Embryonic facial prominence (tissue), 1 donor: ENCODE measurements around the gene ABCG1.

ENCODE experiments used
- DNase-seq: peaks from one replicate; pipeline ENCODE4 v3.0.0-alpha.2; 2016; ENCODE audit errors: extremely low spot score

ABCG1 gene

GRCh38 chr21:42304556-42305454 lies 85.9 kb downstream of the ABCG1 start:
- DNase-seq, result no peak

GRCh38 chr21:42305707-42306147 lies 86.8 kb downstream of the ABCG1 start:
- DNase-seq, result no peak

GRCh38 chr21:42306366-42307035 lies 87.6 kb downstream of the ABCG1 start:
- no peak for DNase-seq

- DNase-seq, result no peak
Measured at GRCh38 chr21:42307106-42307505, 88.2 kb downstream of the ABCG1 start.

- DNase-seq, result no peak
Measured at GRCh38 chr21:42308161-42308913, 89.4 kb downstream of the ABCG1 start.

- no peak for DNase-seq
Measured at GRCh38 chr21:42308914-42309752, 90.2 kb downstream of the ABCG1 start.

GRCh38 chr21:42309753-42310213 lies 90.8 kb downstream of the ABCG1 start:
- DNase-seq, result peak; percentile 42

GRCh38 chr21:42310411-42311001 lies 91.6 kb downstream of the ABCG1 start:
- no peak for DNase-seq

GRCh38 chr21:42311160-42311559 lies 92.2 kb downstream of the ABCG1 start:
- no peak for DNase-seq

GRCh38 chr21:42311816-42312625 lies 93.1 kb downstream of the ABCG1 start:
- DNase-seq, result no peak

GRCh38 chr21:42312626-42313104 lies 93.7 kb downstream of the ABCG1 start:
- no peak for DNase-seq

- no peak for DNase-seq
Measured at GRCh38 chr21:42313501-42313969, 94.6 kb downstream of the ABCG1 start.

GRCh38 chr21:42314616-42315295 lies 95.8 kb downstream of the ABCG1 start:
- DNase-seq, result no peak

GRCh38 chr21:42315296-42315891 lies 96.5 kb downstream of the ABCG1 start, which contains the start of gene TFF3:
Gene TFF3 (minus strand): TSS chr21:42315409. CDS start chr21:42315374, 35 bp downstream.
- no peak for DNase-seq

GRCh38 chr21:42316891-42317290 lies 98.0 kb downstream of the ABCG1 start:
- no peak for DNase-seq

- DNase-seq, result no peak
Measured at GRCh38 chr21:42317341-42317741, 98.4 kb downstream of the ABCG1 start.

GRCh38 chr21:42317826-42318746 lies 99.1 kb downstream of the ABCG1 start:
- DNase-seq, result no peak
